ENCODE data around the gene SUGP1. TPM values are rescaled to one million over a fixed set of nuclear protein-coding genes. Genes with fewer than 3 reads are reported as not detected.

Gene SUGP1
- total and polyA plus RNA-seq, 8 donors: 13.0 to 129 (median 36.6) TPM

DNA sequence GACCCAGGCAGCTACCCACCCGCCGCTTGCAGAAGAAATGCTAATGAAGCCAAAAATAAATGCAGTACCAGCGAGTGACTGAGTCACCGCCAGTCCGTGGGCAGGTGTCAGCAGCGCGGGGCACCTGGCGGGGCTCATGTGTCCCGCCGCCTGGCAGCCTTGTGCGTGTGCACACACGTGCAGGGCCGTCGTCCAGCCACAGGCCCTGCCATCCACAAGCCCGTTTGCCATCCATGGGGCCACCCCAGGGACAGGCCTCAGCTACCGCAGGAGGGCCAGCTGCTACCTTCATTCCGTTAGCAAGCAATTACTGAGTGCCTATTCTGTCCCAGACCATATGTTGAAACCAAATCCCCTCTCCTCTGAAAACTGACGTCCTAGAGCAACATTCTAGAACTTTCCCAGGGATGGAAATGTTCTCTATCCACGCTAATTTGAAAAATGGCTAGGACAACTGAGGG is 88.0 kb downstream of the SUGP1 start:
- intact Hi-C loops (cut with DNase I; ENCODE audit: low total_unique reads): no loop called here
- peaks cover 19 to 33% (median 30%) of the 10 kb centered on the region in 4 donors for H3K9me3 ChIP-seq
- no peak overlapping the region for H3K27ac ChIP-seq
- 71 to 79% (median 75%) methylated on average over 11 to 19 of the region's 19 CpGs for WGBS, 5 donors
- DNase-seq: no peak
- TF ChIP-seq, protein P1, sequence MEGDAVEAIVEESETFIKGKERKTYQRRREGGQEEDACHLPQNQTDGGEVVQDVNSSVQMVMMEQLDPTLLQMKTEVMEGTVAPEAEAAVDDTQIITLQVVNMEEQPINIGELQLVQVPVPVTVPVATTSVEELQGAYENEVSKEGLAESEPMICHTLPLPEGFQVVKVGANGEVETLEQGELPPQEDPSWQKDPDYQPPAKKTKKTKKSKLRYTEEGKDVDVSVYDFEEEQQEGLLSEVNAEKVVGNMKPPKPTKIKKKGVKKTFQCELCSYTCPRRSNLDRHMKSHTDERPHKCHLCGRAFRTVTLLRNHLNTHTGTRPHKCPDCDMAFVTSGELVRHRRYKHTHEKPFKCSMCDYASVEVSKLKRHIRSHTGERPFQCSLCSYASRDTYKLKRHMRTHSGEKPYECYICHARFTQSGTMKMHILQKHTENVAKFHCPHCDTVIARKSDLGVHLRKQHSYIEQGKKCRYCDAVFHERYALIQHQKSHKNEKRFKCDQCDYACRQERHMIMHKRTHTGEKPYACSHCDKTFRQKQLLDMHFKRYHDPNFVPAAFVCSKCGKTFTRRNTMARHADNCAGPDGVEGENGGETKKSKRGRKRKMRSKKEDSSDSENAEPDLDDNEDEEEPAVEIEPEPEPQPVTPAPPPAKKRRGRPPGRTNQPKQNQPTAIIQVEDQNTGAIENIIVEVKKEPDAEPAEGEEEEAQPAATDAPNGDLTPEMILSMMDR (IDR thresholded peaks at IDR 0.05): no peak
- TF ChIP-seq POLR2AphosphoS5 (IDR thresholded peaks at IDR 0.05): no peak
- TF ChIP-seq POLR2A (IDR thresholded peaks at IDR 0.05): no peak
- H3K4me1 ChIP-seq: no peaks in the 10 kb centered on the region
- no peak overlapping the region for H3K4me3 ChIP-seq
- H3K27me3 ChIP-seq: peaks cover 0 to 25% (median 10%) of the 10 kb centered on the region in 3 donors
- H3K36me3 ChIP-seq: no peaks in the 10 kb centered on the region

DNA sequence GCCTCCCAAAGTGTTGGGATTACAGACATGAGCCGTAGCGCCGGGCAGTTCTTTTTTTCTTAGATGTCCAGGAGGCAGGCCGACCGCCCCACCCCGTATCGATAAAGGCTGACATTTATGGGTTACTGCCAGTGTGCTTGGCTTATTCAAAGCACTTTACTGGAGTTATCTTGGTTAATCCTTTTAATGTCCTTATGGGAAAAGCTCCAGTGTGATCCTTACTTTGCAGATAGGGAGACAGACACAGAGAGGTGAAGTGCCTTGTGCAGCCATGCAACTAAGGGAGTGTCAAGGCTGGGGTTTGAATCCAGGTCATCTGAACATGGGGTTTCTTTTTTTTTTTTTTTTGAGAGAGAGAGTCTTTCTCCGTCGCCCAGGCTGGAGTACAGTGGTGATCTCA is 89.3 kb downstream of the SUGP1 start:
- TF ChIP-seq EP300 (IDR thresholded peaks at IDR 0.05): no peak
- TF ChIP-seq, protein P1 (IDR thresholded peaks at IDR 0.05): no peak
- TF ChIP-seq POLR2A (IDR thresholded peaks at IDR 0.05): no peak
- TF ChIP-seq POLR2AphosphoS5 (IDR thresholded peaks at IDR 0.05): no peak

DNA sequence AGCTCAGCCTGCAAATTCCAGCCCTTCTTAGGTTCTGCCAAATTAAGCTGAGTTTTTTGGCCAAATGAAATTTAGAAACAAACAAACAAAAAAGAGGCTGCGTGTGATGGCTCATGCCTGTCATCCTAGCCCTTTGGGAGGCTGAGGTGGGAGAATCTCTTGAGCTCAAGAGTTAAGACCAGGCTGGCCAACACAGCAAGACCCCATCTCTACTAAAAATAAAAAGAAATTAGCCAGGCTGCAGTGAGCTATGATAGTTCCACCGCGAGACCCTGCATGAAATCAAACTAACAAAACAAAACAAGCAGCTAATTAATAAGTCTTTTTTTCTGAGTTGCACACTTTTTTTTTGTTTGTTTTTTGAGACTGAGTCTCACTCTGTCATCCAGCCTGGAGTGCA is 90.6 kb downstream of the SUGP1 start:
- peaks cover 6 to 46% (median 33%) of the 10 kb centered on the region in 3 donors for H3K27me3 ChIP-seq
- DNase-seq: no peak
- peaks cover 0 to 10% (median 9%) of the 10 kb centered on the region in 4 donors for H3K4me1 ChIP-seq
- H3K27ac ChIP-seq: no peak overlapping the region
- TF ChIP-seq POLR2A (IDR thresholded peaks at IDR 0.05) (no peak), POLR2AphosphoS5 (IDR thresholded peaks at IDR 0.05) (no peak), EP300 (IDR thresholded peaks at IDR 0.05) (no peak)
- no peaks in the 10 kb centered on the region for H3K36me3 ChIP-seq
- intact Hi-C loops (cut with DNase I; ENCODE audit: low total_unique reads): no loop called here
- H3K4me3 ChIP-seq: no peak overlapping the region
- 71 to 83% (median 82%) methylated on average over 3 of the region's 3 CpGs for WGBS, 5 donors
- peaks cover 12 to 17% (median 15%) of the 10 kb centered on the region in 4 donors for H3K9me3 ChIP-seq

More for the DNA sequence above, 89.3 kb downstream of the SUGP1 start:
- H3K27me3 ChIP-seq: peaks cover 0 to 33% (median 22%) of the 10 kb centered on the region in 3 donors
- no peak overlapping the region for H3K27ac ChIP-seq
- intact Hi-C loops (cut with DNase I; ENCODE audit: low total_unique reads): no loop called here
- no peaks in the 10 kb centered on the region for H3K4me1 ChIP-seq
- H3K36me3 ChIP-seq: no peaks in the 10 kb centered on the region
- H3K4me3 ChIP-seq: no peak overlapping the region
- H3K9me3 ChIP-seq: peaks cover 19 to 30% (median 28%) of the 10 kb centered on the region in 4 donors
- no peak for DNase-seq
- WGBS, 5 donors: 69 to 82% (median 74%) methylated on average over 4 to 9 of the region's 9 CpGs

DNA sequence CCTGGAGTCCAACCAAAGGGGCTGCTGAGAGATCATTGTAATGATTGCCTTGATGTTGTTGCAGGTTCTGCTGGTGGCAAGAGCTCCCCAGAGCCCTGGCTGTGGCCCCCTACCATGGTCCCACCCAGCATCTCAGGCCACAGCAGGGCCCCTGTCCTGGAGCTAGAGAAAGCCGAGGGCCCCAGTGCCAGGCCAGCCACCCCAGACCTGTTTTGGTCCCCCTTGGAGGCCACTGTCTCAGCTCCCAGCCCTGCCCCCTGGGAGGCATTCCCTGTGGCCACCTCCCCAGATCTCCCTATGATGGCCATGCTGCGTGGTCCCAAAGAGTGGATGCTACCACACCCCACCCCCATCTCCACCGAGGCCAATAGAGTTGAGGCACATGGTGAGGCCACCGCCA is 93.1 kb downstream of the SUGP1 start:
- Histone ChIP-seq H3K36me3 (no peaks in the 10 kb centered on the region), H3K4me1 (peaks cover 0 to 11% (median 11%) of the 10 kb centered on the region in 4 donors), H3K27me3 (peaks cover 6 to 69% (median 46%) of the 10 kb centered on the region in 3 donors), H3K9me3 (no peaks in the 10 kb centered on the region), H3K4me3 (no peak overlapping the region), H3K27ac (no peak overlapping the region)
- TF ChIP-seq POLR2A (IDR thresholded peaks at IDR 0.05) (no peak), POLR2AphosphoS5 (IDR thresholded peaks at IDR 0.05) (no peak), EP300 (IDR thresholded peaks at IDR 0.05) (no peak)
- TF ChIP-seq, protein P1 (IDR thresholded peaks at IDR 0.05): no peak
- DNase-seq: no peak
- intact Hi-C loops (cut with DNase I; ENCODE audit: low total_unique reads): no loop called here
- WGBS, 5 donors: 62 to 87% (median 72%) methylated on average over 3 to 4 of the region's 4 CpGs

DNA sequence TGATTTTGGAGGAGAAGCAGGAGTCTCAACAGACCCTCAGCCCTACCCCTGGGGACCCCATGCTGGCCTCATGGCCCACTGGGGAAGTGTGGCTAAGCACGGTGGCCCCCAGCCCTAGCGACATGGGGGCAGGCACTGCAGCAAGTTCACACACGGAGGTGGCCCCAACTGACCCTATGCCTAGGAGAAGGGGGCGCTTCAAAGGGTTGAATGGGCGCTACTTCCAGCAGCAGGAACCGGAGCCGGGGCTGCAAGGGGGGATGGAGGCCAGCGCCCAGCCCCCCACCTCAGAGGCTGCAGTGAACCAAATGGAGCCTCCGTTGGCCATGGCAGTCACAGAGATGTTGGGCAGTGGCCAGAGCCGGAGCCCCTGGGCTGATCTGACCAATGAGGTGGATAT is 93.6 kb downstream of the SUGP1 start:
- peaks cover 6 to 68% (median 46%) of the 10 kb centered on the region in 3 donors for H3K27me3 ChIP-seq
- TF ChIP-seq POLR2A (IDR thresholded peaks at IDR 0.05): no peak
- TF ChIP-seq, protein P1 (IDR thresholded peaks at IDR 0.05): no peak
- TF ChIP-seq POLR2AphosphoS5 (IDR thresholded peaks at IDR 0.05): no peak
- TF ChIP-seq EP300 (IDR thresholded peaks at IDR 0.05): no peak
- WGBS, 5 donors: 62 to 67% (median 64%) methylated on average over 9 to 10 of the region's 10 CpGs

More for the DNA sequence above, 93.6 kb downstream of the SUGP1 start:
- no peak for DNase-seq
- intact Hi-C loops (cut with DNase I; ENCODE audit: low total_unique reads): no loop called here
- no peak overlapping the region for H3K4me3 ChIP-seq
- H3K27ac ChIP-seq: no peak overlapping the region
- H3K9me3 ChIP-seq: no peaks in the 10 kb centered on the region
- H3K36me3 ChIP-seq: no peaks in the 10 kb centered on the region
- H3K4me1 ChIP-seq: peaks cover 0 to 11% (median 11%) of the 10 kb centered on the region in 4 donors

Data from stomach (tissue), 9 donors.